ENCODE results near the gene ANKRD11.

The ANKRD11 gene

GRCh38 chr16:89285381-89285780, 205.0 kb downstream of the ANKRD11 start:
- DNase-seq (ENCODE audit: low read depth in 2 of 2) = no peak

GRCh38 chr16:89283449-89283848, 206.9 kb downstream of the ANKRD11 start:
- no peak for DNase-seq (ENCODE audit: low read depth in 2 of 2)

GRCh38 chr16:89282523-89282922, 207.8 kb downstream of the ANKRD11 start:
- DNase-seq (ENCODE audit: low read depth in 2 of 2) = no peak

DNA sequence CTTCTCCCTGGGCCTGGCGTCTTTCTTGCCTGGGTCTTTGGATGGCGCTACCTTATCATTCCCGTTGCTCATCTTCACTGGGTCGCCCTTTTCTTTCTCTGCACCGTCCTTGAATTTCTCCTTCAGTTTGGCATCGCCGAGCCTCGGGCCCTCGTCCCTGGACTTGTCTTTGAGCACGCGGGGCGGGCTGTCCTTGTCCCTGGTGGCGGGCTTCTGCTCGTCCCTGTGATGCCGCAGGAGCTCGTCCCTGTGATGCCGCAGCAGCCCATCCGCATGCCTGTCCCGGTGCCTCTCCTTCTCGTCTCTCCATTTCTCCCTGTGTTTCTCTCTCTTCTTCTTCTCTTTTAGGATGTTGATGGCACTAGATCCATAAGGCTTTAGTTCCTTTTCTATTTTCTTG, 208.5 kb downstream of the ANKRD11 start:
- DNase-seq (ENCODE audit: low read depth in 2 of 2) = no peak

GRCh38 chr16:89281189-89281577, 209.2 kb downstream of the ANKRD11 start:
- DNase-seq (ENCODE audit: low read depth in 2 of 2) = no peak

GRCh38 chr16:89280546-89281188, 209.7 kb downstream of the ANKRD11 start:
- no peak for DNase-seq (ENCODE audit: low read depth in 2 of 2)

- DNase-seq (ENCODE audit: low read depth in 2 of 2) = no peak
Measured at GRCh38 chr16:89279666-89280481, 210.5 kb downstream of the ANKRD11 start.

DNA sequence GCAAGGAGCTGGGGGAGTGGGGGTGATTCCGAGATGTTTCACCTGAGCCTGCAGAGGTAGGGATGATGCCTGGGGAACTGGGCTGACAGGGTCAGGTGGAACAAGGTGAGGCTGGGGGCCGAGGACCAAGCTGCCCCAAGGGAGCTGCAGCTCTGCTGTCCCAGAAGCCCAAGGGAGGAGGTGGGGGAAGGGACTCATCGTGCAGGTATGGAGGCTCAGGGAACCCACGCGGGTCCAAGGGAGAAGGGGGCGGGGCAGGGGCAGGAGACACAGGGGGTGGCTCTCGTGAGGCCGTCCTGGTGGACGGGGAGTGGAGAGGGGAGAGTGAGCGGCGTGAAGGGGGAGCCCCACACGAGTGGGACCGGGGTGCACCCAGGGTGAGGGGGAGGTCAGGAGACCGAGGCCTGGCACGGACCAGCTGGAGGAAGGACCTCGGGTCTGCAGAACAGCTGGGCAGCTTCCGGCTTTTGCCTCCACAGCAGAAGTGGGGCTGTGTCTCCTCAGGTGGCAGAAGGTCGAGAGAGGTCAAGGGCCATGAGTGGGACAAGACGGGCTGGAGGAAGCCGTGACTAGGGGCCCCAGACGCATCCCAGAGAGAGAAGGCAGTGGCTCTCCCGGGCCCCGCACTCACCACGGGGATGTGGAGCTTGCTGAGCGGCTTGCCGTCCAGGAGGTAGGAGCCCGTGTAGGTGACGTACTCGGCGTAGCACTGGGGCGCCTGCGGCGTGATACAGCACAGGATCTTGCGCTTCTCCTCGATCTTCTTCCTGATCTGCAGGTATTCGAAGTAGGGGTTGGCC, 211.7 kb downstream of the ANKRD11 start:
- no peak for DNase-seq (ENCODE audit: low read depth in 2 of 2)

- DNase-seq (ENCODE audit: low read depth in 2 of 2) = no peak
Measured at GRCh38 chr16:89277641-89278341, 212.6 kb downstream of the ANKRD11 start.

DNA sequence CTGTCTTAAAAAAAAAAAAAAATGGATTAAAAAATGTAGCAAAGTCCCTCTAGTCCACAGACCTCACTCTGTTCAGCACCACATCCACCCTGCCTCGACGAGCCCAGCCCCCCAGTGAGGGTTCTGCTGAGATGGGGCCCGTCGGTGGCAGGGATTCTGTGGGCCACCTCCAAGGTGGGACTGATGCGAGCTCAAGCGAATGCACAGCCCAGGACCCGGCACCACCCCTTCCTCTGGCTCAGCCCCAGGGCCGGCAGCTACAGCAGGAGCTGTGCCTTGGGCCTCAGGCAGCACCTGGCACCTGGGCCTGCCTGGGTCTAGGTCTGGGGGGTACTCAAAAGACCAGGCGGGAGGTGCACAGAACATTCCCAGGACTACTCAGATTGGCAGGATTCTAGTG, 213.3 kb downstream of the ANKRD11 start:
- DNase-seq (ENCODE audit: low read depth in 2 of 2) = no peak

GRCh38 chr16:89275837-89276720, 214.3 kb downstream of the ANKRD11 start:
- DNase-seq (ENCODE audit: low read depth in 2 of 2) = no peak

DNA sequence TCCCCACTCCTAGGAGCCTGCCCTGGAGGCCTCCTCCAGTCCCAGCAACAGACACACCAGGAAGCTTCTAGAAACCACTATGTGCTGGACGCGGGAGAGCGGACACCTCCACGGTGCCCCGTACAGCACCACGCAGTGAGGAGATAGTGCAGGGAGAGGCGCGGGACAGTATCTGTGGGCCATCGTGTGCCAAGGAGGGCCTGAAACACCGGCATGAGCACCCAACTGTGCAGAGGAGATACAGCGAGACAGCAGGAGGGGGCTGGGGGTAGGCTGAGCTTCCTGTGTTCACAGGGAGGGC, 215.1 kb downstream of the ANKRD11 start:
- DNase-seq (ENCODE audit: low read depth in 2 of 2) = no peak

- DNase-seq (ENCODE audit: low read depth in 2 of 2) = no peak
Measured at GRCh38 chr16:89274561-89275283, 215.6 kb downstream of the ANKRD11 start.

DNA sequence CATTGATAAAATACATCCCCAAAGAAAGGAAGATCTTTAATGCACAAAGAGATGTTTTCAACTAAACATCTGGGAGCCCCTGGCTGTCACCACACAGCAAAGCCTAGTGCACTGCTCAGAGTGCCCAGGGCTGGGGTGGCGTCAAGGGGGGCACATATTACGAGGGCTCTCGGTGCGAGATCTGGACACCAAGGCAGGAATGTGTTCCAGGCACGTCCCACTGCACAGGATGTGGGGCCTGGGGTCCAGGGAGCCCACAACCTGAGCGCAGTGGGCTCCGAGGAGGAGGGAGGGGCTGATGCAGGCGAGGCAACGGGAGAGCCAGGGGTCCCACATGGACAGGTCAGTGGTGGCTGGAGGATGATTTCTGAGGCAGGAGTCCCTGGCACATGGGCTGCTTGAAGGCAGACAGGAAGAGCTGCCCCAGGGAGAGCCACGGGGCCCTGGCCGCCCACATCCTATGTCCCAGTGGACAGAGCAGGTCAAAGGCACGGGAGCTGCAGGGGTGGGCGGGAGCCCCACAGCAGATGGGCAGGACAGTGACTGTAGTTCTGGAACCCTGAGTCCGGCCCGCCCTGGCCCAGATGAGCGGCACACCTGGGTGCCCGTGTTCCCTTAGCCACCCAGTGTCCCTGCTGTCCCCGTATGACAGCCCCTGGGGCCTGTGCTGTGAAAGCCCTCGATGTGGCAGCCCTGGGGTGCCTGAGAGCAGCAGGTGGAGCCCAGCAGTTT, 216.5 kb downstream of the ANKRD11 start:
- no peak for DNase-seq (ENCODE audit: low read depth in 2 of 2)

- no peak for DNase-seq (ENCODE audit: low read depth in 2 of 2)
Measured at GRCh38 chr16:89272631-89273030, 217.7 kb downstream of the ANKRD11 start.

DNA sequence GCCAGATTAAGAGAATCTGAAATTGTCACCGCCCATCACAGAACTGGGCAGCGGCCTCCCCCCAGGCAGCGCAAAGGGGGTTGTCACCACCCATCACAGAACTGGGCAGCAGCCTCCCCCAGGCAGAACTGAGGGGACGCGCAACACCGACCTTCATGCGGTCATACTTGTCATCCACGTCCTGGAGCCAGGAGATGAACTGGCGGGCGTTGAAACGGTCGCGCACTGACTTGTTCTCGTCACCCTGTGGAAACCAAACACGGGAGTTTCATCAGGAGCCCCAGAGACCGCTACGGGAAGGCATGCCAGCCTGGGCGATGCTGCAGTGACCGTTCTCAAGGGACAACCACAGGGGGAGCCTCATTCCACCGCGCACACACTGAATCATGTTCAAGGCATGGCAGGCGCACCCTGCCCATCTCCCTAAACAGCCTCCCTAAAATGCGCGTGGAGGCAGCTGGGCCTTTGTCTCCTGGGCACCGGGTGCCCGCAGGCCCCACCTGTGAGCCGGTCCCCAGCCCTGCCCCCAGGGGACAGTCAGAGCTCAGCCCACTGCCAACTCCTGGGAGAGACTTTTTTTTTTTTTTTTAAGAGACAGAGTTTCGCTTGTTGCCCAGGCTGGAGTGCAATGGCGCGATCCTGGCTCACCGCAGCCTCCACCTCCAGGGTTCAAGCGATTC, 219.6 kb downstream of the ANKRD11 start:
- no peak for DNase-seq (ENCODE audit: low read depth in 2 of 2)

- no peak for DNase-seq (ENCODE audit: low read depth in 2 of 2)
Measured at GRCh38 chr16:89269805-89270665, 220.3 kb downstream of the ANKRD11 start.
